Loucy (cell line): ENCODE data around the gene NHSL2.
A peak's percentile ranks its signal among the peaks of the same experiment; 100 is the strongest.

Experiments
- H2AFZ ChIP-seq: fragments of 200-600 bp; sonication (generic); 2 replicates; pipeline ENCODE4 v1.6.0; 2016; ENCODE audit warnings: antibody characterized with exemption, mild to moderate bottlenecking, low read length, moderate library complexity
- H3F3A ChIP-seq: fragments of 200-600 bp; 2 replicates; pipeline ENCODE4 v1.6.0; 2016; ENCODE audit warnings: antibody characterized with exemption, low read depth, mild to moderate bottlenecking
- H3K27me3 ChIP-seq: fragments of 200-600 bp; sonication (generic); 2 replicates; pipeline ENCODE4 v1.6.1; 2014; ENCODE audit warnings: low read length, mild to moderate bottlenecking; ENCODE audit not compliant: insufficient read depth, poor library complexity, severe bottlenecking
- H3K36me3 ChIP-seq: fragments of 200-600 bp; sonication (generic); 2 replicates; pipeline ENCODE4 v1.6.1; 2016; ENCODE audit warnings: low read length; ENCODE audit not compliant: insufficient read depth
- H3K4me1 ChIP-seq: fragments of 200-600 bp; sonication (generic); 2 replicates; pipeline ENCODE4 v1.5.1; 2014; ENCODE audit warnings: low read length, mild to moderate bottlenecking; ENCODE audit not compliant: insufficient read depth, poor library complexity, severe bottlenecking
- H3K4me2 ChIP-seq: fragments of 200-600 bp; sonication (generic); 2 replicates; pipeline ENCODE4 v1.6.0; 2014; ENCODE audit warnings: antibody characterized with exemption, low read length, low read depth, mild to moderate bottlenecking; ENCODE audit not compliant: poor library complexity, severe bottlenecking
- H3K4me3 ChIP-seq: fragments of 200-600 bp; sonication (generic); 2 replicates; pipeline ENCODE4 v1.5.1; 2014; ENCODE audit warnings: low read length, mild to moderate bottlenecking, mixed read lengths; ENCODE audit not compliant: poor library complexity, severe bottlenecking
- H3K79me2 ChIP-seq: fragments of 200-600 bp; sonication (generic); 2 replicates; pipeline ENCODE4 v1.6.1; 2014; ENCODE audit warnings: low read length; ENCODE audit not compliant: insufficient read depth
- H3K9ac ChIP-seq: fragments of 200-600 bp; sonication (generic); 2 replicates; pipeline ENCODE4 v1.6.0; 2014; ENCODE audit warnings: mild to moderate bottlenecking, low read depth, low read length, moderate library complexity; ENCODE audit not compliant: poor library complexity, severe bottlenecking
- H3K9me2 ChIP-seq: fragments of 200-600 bp; sonication (generic); replicated peaks from 2 replicates; pipeline ENCODE4 v1.6.1; 2016; ENCODE audit warnings: low read depth, low read length, mixed read lengths
- H3K9me3 ChIP-seq: fragments of 200-600 bp; sonication (generic); 2 replicates; pipeline ENCODE4 v1.6.1; 2014; ENCODE audit warnings: mild to moderate bottlenecking, antibody characterized with exemption, low read length, low read depth; ENCODE audit not compliant: insufficient read depth
- H4K20me1 ChIP-seq: fragments of 200-600 bp; sonication (generic); 2 replicates; pipeline ENCODE4 v1.6.0; 2014; ENCODE audit warnings: antibody characterized with exemption, low read length, mild to moderate bottlenecking; ENCODE audit not compliant: insufficient read depth, poor library complexity, severe bottlenecking
- CTCF ChIP-seq: fragments of 200-600 bp; sonication (generic); conservative IDR thresholded peaks from 2 replicates; pipeline ENCODE4 v1.5.1; 2014; ENCODE audit warnings: mild to moderate bottlenecking, antibody characterized with exemption, low read length
- EZH2phosphoT487 ChIP-seq: fragments of 200-600 bp; IDR thresholded peaks from 2 replicates; pipeline ENCODE4 v1.6.1; 2018; ENCODE audit warnings: antibody characterized with exemption, mild to moderate bottlenecking, moderate library complexity, borderline replicate concordance

Gene NHSL2

DNA sequence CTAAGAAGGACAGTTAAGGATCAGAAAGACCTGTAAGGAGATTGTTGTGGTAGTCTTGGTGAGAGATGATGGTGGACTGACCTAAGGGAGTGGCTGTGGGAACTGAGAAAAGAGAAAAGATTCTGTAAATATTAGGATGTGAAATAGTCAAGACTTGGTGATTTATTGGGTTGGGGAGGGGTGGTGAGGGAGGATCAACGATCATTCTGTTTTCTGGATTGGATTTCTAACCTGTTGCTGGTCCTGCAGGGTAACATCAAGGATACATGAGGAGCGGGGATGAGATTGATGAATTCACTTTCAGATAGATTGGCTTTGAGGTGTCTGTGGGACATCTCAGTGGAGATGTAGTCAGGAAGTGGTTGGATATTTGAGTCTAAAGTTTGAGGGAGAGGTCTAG lies 272.3 kb downstream of the NHSL2 start:
- Histone ChIP-seq H3K9me2 (no peaks in the 10 kb centered on the region), H2AFZ (no peak overlapping the region), H3K9me3 (no peaks in the 10 kb centered on the region), H4K20me1 (peaks cover 5% of the 10 kb centered on the region), H3K9ac (peak overlapping the region; percentile 91), H3K36me3 (no peaks in the 10 kb centered on the region), H3K79me2 (peaks cover 22% of the 10 kb centered on the region), H3F3A (no peaks in the 10 kb centered on the region), H3K27me3 (no peaks in the 10 kb centered on the region), H3K4me1 (peaks cover 5% of the 10 kb centered on the region), H3K4me3 (peak overlapping the region; percentile 94), H3K4me2 (peak overlapping the region; percentile 82)
- no peak for TF ChIP-seq EZH2phosphoT487
- no peak for TF ChIP-seq CTCF

DNA sequence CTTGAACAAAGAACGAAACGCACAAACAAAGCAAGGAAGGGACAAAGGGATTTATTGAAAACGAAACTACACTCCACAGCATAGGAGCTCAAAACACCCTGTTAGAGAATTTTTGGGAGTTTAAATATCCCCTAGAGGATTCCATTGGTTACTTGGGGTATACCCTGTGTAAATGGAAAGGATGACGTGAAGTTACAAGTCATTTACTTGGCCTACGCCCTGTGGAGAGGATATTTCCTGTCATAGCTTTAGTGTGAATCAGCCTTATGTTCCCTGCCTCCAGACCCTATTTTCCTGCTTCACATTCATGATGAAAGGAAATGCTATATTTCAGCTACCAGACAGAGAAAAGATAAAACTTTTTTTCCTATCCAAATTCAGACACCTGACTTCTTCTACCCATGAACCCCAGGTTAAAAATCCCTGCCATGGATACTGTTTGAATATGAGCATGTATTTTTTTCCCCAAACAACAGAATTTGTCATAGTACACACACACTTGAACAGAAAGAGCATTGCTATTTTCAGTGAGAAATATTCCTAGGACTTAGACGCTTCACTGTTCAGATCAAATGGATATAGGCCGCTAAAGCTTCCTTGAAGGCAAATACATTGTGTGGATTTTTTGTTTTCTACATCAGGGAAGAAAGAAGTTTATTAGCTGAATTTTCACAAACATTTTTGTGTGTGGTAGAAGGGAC lies 291.3 kb downstream of the NHSL2 start:
- Histone ChIP-seq H3K36me3 (peaks cover 45% of the 10 kb centered on the region; the same call in 1 of the 2 replicates), H3K9me3 (no peaks in the 10 kb centered on the region), H3K79me2 (no peaks in the 10 kb centered on the region), H3F3A (no peaks in the 10 kb centered on the region), H3K27me3 (no peaks in the 10 kb centered on the region), H3K9ac (no peak overlapping the region), H3K4me2 (no peak overlapping the region), H3K4me1 (no peaks in the 10 kb centered on the region), H4K20me1 (no peaks in the 10 kb centered on the region), H3K4me3 (no peak overlapping the region), H3K9me2 (no peaks in the 10 kb centered on the region), H2AFZ (no peak overlapping the region)
- TF ChIP-seq CTCF, result no peak
- no peak for TF ChIP-seq EZH2phosphoT487
